Panc1 (cell line): ENCODE measurements around the gene C1QTNF1.

ENCODE experiments used
- POLR2AphosphoS5 ChIP-seq: IDR thresholded peaks from 2 replicates; pipeline ENCODE4 v1.6.1; 2012; ENCODE audit warnings: mild to moderate bottlenecking, low read depth, low read length, moderate library complexity
- TF ChIP-seq, protein P1 (sequence below): fragments of 450-650 bp; IDR thresholded peaks from 2 replicates; pipeline ENCODE4 v1.5.1; 2017; ENCODE audit warnings: mild to moderate bottlenecking
- TF ChIP-seq, protein P2 (sequence below), 2 experiments: IDR thresholded peaks; 2 replicates each; pipeline ENCODE4 v1.6.1; 2011 to 2012; ENCODE audit warnings: low read depth in 2 of 2, control low read depth in 1 of 2, low read length in 1 of 2, mild to moderate bottlenecking in 1 of 2, moderate library complexity in 1 of 2; ENCODE audit not compliant: insufficient read depth in 1 of 2

GRCh38 chr17:79077587-79077986 lies 53.6 kb downstream of the C1QTNF1 start:
- TF ChIP-seq, protein P1, sequence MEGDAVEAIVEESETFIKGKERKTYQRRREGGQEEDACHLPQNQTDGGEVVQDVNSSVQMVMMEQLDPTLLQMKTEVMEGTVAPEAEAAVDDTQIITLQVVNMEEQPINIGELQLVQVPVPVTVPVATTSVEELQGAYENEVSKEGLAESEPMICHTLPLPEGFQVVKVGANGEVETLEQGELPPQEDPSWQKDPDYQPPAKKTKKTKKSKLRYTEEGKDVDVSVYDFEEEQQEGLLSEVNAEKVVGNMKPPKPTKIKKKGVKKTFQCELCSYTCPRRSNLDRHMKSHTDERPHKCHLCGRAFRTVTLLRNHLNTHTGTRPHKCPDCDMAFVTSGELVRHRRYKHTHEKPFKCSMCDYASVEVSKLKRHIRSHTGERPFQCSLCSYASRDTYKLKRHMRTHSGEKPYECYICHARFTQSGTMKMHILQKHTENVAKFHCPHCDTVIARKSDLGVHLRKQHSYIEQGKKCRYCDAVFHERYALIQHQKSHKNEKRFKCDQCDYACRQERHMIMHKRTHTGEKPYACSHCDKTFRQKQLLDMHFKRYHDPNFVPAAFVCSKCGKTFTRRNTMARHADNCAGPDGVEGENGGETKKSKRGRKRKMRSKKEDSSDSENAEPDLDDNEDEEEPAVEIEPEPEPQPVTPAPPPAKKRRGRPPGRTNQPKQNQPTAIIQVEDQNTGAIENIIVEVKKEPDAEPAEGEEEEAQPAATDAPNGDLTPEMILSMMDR: no peak
- no peak for TF ChIP-seq POLR2AphosphoS5
- TF ChIP-seq, protein P2, sequence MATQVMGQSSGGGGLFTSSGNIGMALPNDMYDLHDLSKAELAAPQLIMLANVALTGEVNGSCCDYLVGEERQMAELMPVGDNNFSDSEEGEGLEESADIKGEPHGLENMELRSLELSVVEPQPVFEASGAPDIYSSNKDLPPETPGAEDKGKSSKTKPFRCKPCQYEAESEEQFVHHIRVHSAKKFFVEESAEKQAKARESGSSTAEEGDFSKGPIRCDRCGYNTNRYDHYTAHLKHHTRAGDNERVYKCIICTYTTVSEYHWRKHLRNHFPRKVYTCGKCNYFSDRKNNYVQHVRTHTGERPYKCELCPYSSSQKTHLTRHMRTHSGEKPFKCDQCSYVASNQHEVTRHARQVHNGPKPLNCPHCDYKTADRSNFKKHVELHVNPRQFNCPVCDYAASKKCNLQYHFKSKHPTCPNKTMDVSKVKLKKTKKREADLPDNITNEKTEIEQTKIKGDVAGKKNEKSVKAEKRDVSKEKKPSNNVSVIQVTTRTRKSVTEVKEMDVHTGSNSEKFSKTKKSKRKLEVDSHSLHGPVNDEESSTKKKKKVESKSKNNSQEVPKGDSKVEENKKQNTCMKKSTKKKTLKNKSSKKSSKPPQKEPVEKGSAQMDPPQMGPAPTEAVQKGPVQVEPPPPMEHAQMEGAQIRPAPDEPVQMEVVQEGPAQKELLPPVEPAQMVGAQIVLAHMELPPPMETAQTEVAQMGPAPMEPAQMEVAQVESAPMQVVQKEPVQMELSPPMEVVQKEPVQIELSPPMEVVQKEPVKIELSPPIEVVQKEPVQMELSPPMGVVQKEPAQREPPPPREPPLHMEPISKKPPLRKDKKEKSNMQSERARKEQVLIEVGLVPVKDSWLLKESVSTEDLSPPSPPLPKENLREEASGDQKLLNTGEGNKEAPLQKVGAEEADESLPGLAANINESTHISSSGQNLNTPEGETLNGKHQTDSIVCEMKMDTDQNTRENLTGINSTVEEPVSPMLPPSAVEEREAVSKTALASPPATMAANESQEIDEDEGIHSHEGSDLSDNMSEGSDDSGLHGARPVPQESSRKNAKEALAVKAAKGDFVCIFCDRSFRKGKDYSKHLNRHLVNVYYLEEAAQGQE (IDR thresholded peaks at IDR 0.05; ENCODE audit: insufficient read depth in 1 of 2, low read depth in 2 of 2, low read length in 1 of 2): no peak
